Aorta (tissue), 5 donors: Measurements from ENCODE around the gene MAP3K4. TPM values are rescaled to one million over a fixed set of nuclear protein-coding genes. Genes with fewer than 3 reads are reported as not detected.

Source experiments
- ATAC-seq: fragments of 200-7000 bp; cut with Tn5 transposase; one replicate; pipeline ENCODE4 v1.9.1; 2022; ENCODE audit warnings: moderate library complexity; ENCODE audit not compliant: low FRiP score
- DNase-seq, 2 donors: peaks; one replicate each; pipeline ENCODE4 v3.0.0-alpha.2; 2020
- H3K27ac ChIP-seq, 2 donors: one replicate each; pipeline ENCODE4 v1.5.1; 2013; ENCODE audit warnings: low read length in 2 of 2, mild to moderate bottlenecking in 2 of 2, moderate library complexity in 2 of 2, control low read depth in 1 of 2, inconsistent platforms in 1 of 2, low read depth in 1 of 2
- H3K27me3 ChIP-seq, 2 donors: one replicate each; pipeline ENCODE4 v1.6.1; 2013; ENCODE audit warnings: control low read depth in 1 of 2, low read length in 1 of 2, mild to moderate bottlenecking in 1 of 2, moderate library complexity in 1 of 2; ENCODE audit not compliant: insufficient read depth in 2 of 2, control insufficient read depth in 1 of 2
- H3K36me3 ChIP-seq, 2 donors: one replicate each; pipeline ENCODE4 v1.6.1; 2013; ENCODE audit warnings: control low read depth in 1 of 2, low read length in 1 of 2, mild to moderate bottlenecking in 1 of 2; ENCODE audit not compliant: insufficient read depth in 2 of 2, control insufficient read depth in 1 of 2
- H3K4me1 ChIP-seq, 2 donors: one replicate each; pipeline ENCODE4 v1.6.1; 2013; ENCODE audit warnings: low read length in 2 of 2, control low read depth in 1 of 2, mild to moderate bottlenecking in 1 of 2, moderate library complexity in 1 of 2; ENCODE audit not compliant: insufficient read depth in 2 of 2, control insufficient read depth in 1 of 2
- H3K4me3 ChIP-seq, 2 donors: one replicate each; pipeline ENCODE4 v1.5.1; 2013; ENCODE audit warnings: low read length in 2 of 2, control low read depth in 1 of 2, mild to moderate bottlenecking in 1 of 2
- H3K9me3 ChIP-seq: one replicate; pipeline ENCODE4 v1.6.1; 2013; ENCODE audit warnings: mild to moderate bottlenecking, low read length; ENCODE audit not compliant: control insufficient read depth
- WGBS, 2 donors: extraction: QIAGEN DNeasy Blood & Tissue Kit; methylation state at CpG; one replicate each; pipeline ENCODE4 v1.1.7; 2013; 5-methylcytosine and 5-hydroxymethylcytosine counted together
- intact Hi-C, 2 donors: fragments of 100-400 bp; cut with DNase I; formaldehyde crosslinking; loops; one replicate each; pipeline versions ENCODE4 v1.14.2 to v1.15.0; 2022
- polyA plus RNA-seq, 2 donors: library from polyadenylated mRNA; stranded (reverse); fragments of 200-250 nt; gene quantifications; one replicate each; pipeline ENCODE4 v1.2.3, GENCODE V29; 2013
- total RNA-seq, 2 donors: library from RNA; stranded (reverse); fragmentation: NEBNext Ultra II Directional; extraction: Animal tissue kit (Norgen Biotek cat#: 25700); gene quantifications; one replicate each; pipeline ENCODE4 v1.2.1, GENCODE V29; 2021
- donor health status: healthy with polysubstance abuse.
- donor health status: Bipolar disorder and iron deficiency.
- donor health status: DM: no; HTN: no; CAD: no.
- donor health status: DM: no; HTN: no; CAD: no.
- donor health status: DM: yes; HTN: yes; CAD: no.

Gene MAP3K4
- total and polyA plus RNA-seq, 4 donors: 5.3 to 63.7 (median 32.8) TPM

GRCh38 chr6:161035182-161035980 lies 43.8 kb downstream of the MAP3K4 start:
- 94 to 99% methylated on average over 3 of the region's 3 CpGs for WGBS, 2 donors
- Histone ChIP-seq H3K27me3 (no peaks in the 10 kb centered on the region), H3K4me3 (no peak overlapping the region), H3K27ac (no peak overlapping the region), H3K4me1 (no peaks in the 10 kb centered on the region), H3K36me3 (peaks cover 0 to 3% of the 10 kb centered on the region in 2 donors), H3K9me3 (no peaks in the 10 kb centered on the region)
- ATAC-seq (no peak), DNase-seq (no peak)
- intact Hi-C loops: no loop called here

- intact Hi-C loops: no loop called here
- H3K27me3 ChIP-seq: no peaks in the 10 kb centered on the region
- H3K36me3 ChIP-seq: peaks cover 0 to 3% of the 10 kb centered on the region in 2 donors
- no peaks in the 10 kb centered on the region for H3K4me1 ChIP-seq
- DNase-seq (no peak), ATAC-seq (no peak)
- H3K27ac ChIP-seq: no peak overlapping the region
- H3K4me3 ChIP-seq: no peak overlapping the region
- WGBS, 2 donors: 95 to 97% methylated on average over 3 of the region's 3 CpGs
- H3K9me3 ChIP-seq: no peaks in the 10 kb centered on the region
Observed at GRCh38 chr6:161035981-161036263, 44.4 kb downstream of the MAP3K4 start.

- DNase-seq (no peak), ATAC-seq (no peak)
- H3K27me3 ChIP-seq: no peaks in the 10 kb centered on the region
- H3K4me3 ChIP-seq: no peak overlapping the region
- peaks cover 0 to 5% of the 10 kb centered on the region in 2 donors for H3K36me3 ChIP-seq
- no peaks in the 10 kb centered on the region for H3K9me3 ChIP-seq
- WGBS, 2 donors: 95 to 96% methylated on average over 2 of the region's 2 CpGs
- intact Hi-C loops: no loop called here
- H3K4me1 ChIP-seq: peaks cover 2% of the 10 kb centered on the region in 2 donors
- no peak overlapping the region for H3K27ac ChIP-seq
Observed at GRCh38 chr6:161037873-161038228, 46.3 kb downstream of the MAP3K4 start.

GRCh38 chr6:161038229-161039031 lies 46.9 kb downstream of the MAP3K4 start:
- Histone ChIP-seq H3K4me1 (peaks cover 2% of the 10 kb centered on the region in 2 donors), H3K4me3 (no peak overlapping the region), H3K27me3 (no peaks in the 10 kb centered on the region), H3K36me3 (peaks cover 0 to 5% of the 10 kb centered on the region in 2 donors), H3K9me3 (no peaks in the 10 kb centered on the region), H3K27ac (no peak overlapping the region)
- intact Hi-C loops: no loop called here
- WGBS, 2 donors: 63% methylated on average over 3 of the region's 3 CpGs
- ATAC-seq: peak; percentile 56
- no peak for DNase-seq

GRCh38 chr6:161041274-161041673 lies 49.7 kb downstream of the MAP3K4 start:
- 96 to 98% methylated on average over 7 of the region's 7 CpGs for WGBS, 2 donors
- H3K27ac ChIP-seq: no peak overlapping the region
- ATAC-seq (no peak), DNase-seq (no peak)
- no peak overlapping the region for H3K4me3 ChIP-seq
- H3K27me3 ChIP-seq: no peaks in the 10 kb centered on the region
- no peaks in the 10 kb centered on the region for H3K9me3 ChIP-seq
- intact Hi-C loops: no loop called here
- peaks cover 2% of the 10 kb centered on the region in 2 donors for H3K4me1 ChIP-seq
- peaks cover 0 to 2% of the 10 kb centered on the region in 2 donors for H3K36me3 ChIP-seq

- ATAC-seq (no peak), DNase-seq (no peak)
- peaks cover 0 to 2% of the 10 kb centered on the region in 2 donors for H3K36me3 ChIP-seq
- intact Hi-C loops: no loop called here
- H3K4me1 ChIP-seq: peaks cover 2% of the 10 kb centered on the region in 2 donors
- H3K27me3 ChIP-seq: no peaks in the 10 kb centered on the region
- 92% methylated on average over 2 of the region's 2 CpGs for WGBS, 2 donors
- H3K27ac ChIP-seq: no peak overlapping the region
- no peak overlapping the region for H3K4me3 ChIP-seq
- no peaks in the 10 kb centered on the region for H3K9me3 ChIP-seq
Observed at GRCh38 chr6:161044335-161044734, 52.8 kb downstream of the MAP3K4 start.

GRCh38 chr6:161048641-161049040 lies 57.1 kb downstream of the MAP3K4 start:
- Histone ChIP-seq H3K4me3 (no peak overlapping the region), H3K36me3 (no peaks in the 10 kb centered on the region), H3K9me3 (no peaks in the 10 kb centered on the region), H3K27ac (no peak overlapping the region), H3K4me1 (no peaks in the 10 kb centered on the region), H3K27me3 (no peaks in the 10 kb centered on the region)
- WGBS, 2 donors: 26 to 33% methylated on average over 7 of the region's 7 CpGs
- DNase-seq (no peak), ATAC-seq (no peak)
- intact Hi-C loops: no loop called here

- WGBS, 2 donors: 91 to 92% methylated on average over 7 of the region's 7 CpGs
- H3K4me3 ChIP-seq: no peak overlapping the region
- no peak for ATAC-seq
- H3K4me1 ChIP-seq: no peaks in the 10 kb centered on the region
- no peak for DNase-seq
- no peaks in the 10 kb centered on the region for H3K9me3 ChIP-seq
- H3K27ac ChIP-seq: no peak overlapping the region
- no peaks in the 10 kb centered on the region for H3K36me3 ChIP-seq
- H3K27me3 ChIP-seq: no peaks in the 10 kb centered on the region
- intact Hi-C loops: no loop called here
Observed at GRCh38 chr6:161050134-161050765, 58.7 kb downstream of the MAP3K4 start.
